ENCODE measurements around the gene TSPEAR. TPM values are rescaled to one million over a fixed set of nuclear protein-coding genes. Genes with fewer than 3 reads are reported as not detected.
"Not testable (repeated sequence)": the region's sequence is repeated elsewhere in the genome, so short reads cannot be mapped to it uniquely, and the experiment has no call there.

Gene TSPEAR
- total and polyA plus RNA-seq, 3 donors from 2014 or later, result 0.53 to 0.62 (median 0.55) TPM

GRCh38 chr21:44640761-44641160 lies 70.6 kb downstream of the TSPEAR start:
- Histone ChIP-seq H3K36me3 (ENCODE audit: low read depth, missing control alignments) (no peaks in the 10 kb centered on the region), H3K27me3 (no peaks in the 10 kb centered on the region), H3K4me3 (no peak overlapping the region), H3K9me3 (no peaks in the 10 kb centered on the region), H3K4me1 (no peaks in the 10 kb centered on the region), H3K27ac (no peak overlapping the region)
- no peak for DNase-seq
- intact Hi-C loops (cut with DNase I; ENCODE audit: low total_unique reads), result no loop called here
- WGBS, 2 donors, result 90 to 93% methylated on average over 5 of the region's 5 CpGs
- TF ChIP-seq POLR2A (IDR thresholded peaks at IDR 0.05), result no peak
- TF ChIP-seq CTCF (IDR thresholded peaks at IDR 0.05), result no peak

- no peaks in the 10 kb centered on the region for H3K4me1 ChIP-seq
- intact Hi-C loops (cut with DNase I; ENCODE audit: low total_unique reads), result no loop called here
- WGBS, 2 donors, result 82% methylated on average over 12 of the region's 12 CpGs; no CpG with 5 or more reads in 1 of the 2 donors
- no peaks in the 10 kb centered on the region for H3K9me3 ChIP-seq
- no peak overlapping the region for H3K27ac ChIP-seq
- H3K27me3 ChIP-seq, result no peaks in the 10 kb centered on the region
- no peak for DNase-seq
- no peaks in the 10 kb centered on the region for H3K36me3 ChIP-seq (ENCODE audit: low read depth, missing control alignments)
- H3K4me3 ChIP-seq, result no peak overlapping the region
- TF ChIP-seq POLR2A (IDR thresholded peaks at IDR 0.05) (no peak), CTCF (IDR thresholded peaks at IDR 0.05) (no peak)
Observed at GRCh38 chr21:44639331-44639655, 72.1 kb downstream of the TSPEAR start.

DNA sequence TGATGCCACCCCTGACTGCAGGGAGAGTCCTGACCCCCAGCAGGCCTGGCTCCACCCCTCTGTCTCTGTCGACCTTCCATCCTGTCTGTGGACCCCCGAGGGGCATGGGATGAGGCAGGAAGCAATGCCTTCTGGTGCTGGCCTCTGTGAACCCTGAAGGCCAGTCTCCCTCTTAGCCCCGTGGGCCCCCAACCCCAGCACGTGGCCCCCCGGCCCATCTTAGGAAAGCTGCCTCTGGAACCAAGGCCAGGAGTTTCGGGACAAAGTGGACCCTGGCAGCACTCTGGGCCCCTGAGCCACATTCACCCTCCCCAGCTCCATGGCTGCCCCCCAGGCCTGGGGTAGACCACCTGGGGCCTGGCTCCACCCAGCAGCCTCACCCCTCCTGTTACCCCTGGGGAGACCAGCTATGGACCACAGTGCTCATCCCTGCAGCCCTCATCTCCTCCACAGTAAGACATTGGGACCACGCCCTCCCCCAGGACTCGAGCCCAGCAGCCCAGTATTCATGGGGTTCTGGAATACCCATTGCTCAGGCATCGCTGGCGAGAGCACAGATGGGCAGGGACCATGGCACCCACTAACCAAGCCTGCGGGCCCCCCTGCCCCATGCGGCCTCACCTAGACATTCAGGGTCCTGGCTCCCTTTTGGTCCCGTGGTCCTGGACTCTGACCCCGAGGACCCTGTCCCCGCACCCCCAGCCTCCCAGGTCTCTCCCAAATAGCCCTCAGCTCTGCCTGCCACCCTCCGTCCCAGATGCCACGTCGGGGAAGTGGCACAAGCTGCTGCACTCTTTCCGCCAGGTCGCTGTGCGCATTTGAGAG lies 72.7 kb downstream of the TSPEAR start:
- H3K4me1 ChIP-seq; H3K9me3 ChIP-seq; H3K27ac ChIP-seq; intact Hi-C loops (cut with DNase I; ENCODE audit: low total_unique reads); H3K4me3 ChIP-seq; DNase-seq; H3K27me3 ChIP-seq; H3K36me3 ChIP-seq (ENCODE audit: low read depth, missing control alignments): not testable (repeated sequence)
- WGBS, 2 donors, result 81 to 93% methylated on average over 7 to 21 of the region's 21 CpGs

- H3K4me1 ChIP-seq; H3K27ac ChIP-seq; H3K27me3 ChIP-seq; H3K4me3 ChIP-seq; H3K9me3 ChIP-seq; H3K36me3 ChIP-seq (ENCODE audit: low read depth, missing control alignments); DNase-seq; intact Hi-C loops (cut with DNase I; ENCODE audit: low total_unique reads): not testable (repeated sequence)
- WGBS, 2 donors, result 56 to 65% methylated on average over 5 to 11 of the region's 12 CpGs
Observed at GRCh38 chr21:44637851-44638348, 73.5 kb downstream of the TSPEAR start.

DNA sequence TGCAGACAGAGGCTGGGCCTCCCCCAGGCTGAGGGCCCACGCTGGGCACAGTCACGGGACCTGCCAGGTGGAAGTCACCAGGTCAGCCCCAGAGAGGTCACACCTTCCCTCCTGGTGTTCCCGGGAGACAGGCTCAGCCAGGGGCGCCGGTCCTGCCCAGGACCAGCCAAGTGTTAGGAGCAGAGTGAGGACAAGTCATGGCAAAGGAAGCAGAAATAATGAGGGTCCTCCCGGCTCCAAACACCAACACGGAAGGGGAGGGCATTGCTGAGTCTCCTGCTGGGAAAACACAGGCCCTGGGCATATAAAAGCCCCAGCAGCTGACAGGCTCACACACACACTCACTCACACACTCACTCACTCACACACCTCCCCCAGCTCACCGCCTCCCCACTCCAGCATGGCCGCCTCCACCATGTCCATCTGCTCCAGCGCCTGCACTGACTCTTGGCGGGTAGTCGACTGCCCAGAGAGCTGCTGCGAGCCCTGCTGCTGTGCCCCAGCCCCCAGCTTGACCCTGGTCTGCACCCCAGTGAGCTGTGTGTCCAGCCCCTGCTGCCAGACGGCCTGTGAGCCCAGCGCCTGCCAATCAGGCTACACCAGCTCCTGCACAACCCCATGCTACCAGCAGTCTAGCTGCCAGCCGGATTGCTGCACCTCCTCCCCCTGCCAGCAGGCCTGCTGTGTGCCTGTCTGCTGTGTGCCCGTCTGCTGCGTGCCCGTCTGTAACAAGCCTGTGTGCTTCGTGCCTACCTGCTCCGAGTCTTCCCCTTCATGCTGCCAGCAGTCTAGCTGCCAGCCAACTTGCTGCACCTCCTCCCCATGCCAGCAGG lies 74.1 kb downstream of the TSPEAR start, which contains the start of gene KRTAP10-10:
KRTAP10-10 (plus strand) TSS at position 339 of the 833 bp plus-strand sequence; CDS start at position 401, 62 bp downstream.
- H3K27me3 ChIP-seq, result no peaks in the 10 kb centered on the region
- 57 to 60% methylated on average over 13 to 19 of the region's 21 CpGs for WGBS, 2 donors

More for the DNA sequence above, 74.1 kb downstream of the TSPEAR start, which contains the start of gene KRTAP10-10:
- Histone ChIP-seq H3K27ac (no peak within 1 kb of the TSS), H3K9me3 (no peaks in the 10 kb centered on the region), H3K4me3 (no peak within 1 kb of the TSS), H3K4me1 (no peaks in the 10 kb centered on the region), H3K36me3 (ENCODE audit: low read depth, missing control alignments) (no peaks in the 10 kb centered on the region)
- DNase-seq, result no peak
- intact Hi-C loops (cut with DNase I; ENCODE audit: low total_unique reads), result no loop called here
- no peak for TF ChIP-seq POLR2A (IDR thresholded peaks at IDR 0.05)
- no peak for TF ChIP-seq CTCF (IDR thresholded peaks at IDR 0.05)

Data from testis (tissue), 3 donors.